ENCODE results near the gene NR2E3. TPM values are rescaled to one million over a fixed set of nuclear protein-coding genes. Genes with fewer than 3 reads are reported as not detected.

The NR2E3 gene
- total and polyA plus RNA-seq, 9 of the 15 experiments (the other 6 are each of a cell fraction or from before 2014, with no cell fraction given): not detected

DNA sequence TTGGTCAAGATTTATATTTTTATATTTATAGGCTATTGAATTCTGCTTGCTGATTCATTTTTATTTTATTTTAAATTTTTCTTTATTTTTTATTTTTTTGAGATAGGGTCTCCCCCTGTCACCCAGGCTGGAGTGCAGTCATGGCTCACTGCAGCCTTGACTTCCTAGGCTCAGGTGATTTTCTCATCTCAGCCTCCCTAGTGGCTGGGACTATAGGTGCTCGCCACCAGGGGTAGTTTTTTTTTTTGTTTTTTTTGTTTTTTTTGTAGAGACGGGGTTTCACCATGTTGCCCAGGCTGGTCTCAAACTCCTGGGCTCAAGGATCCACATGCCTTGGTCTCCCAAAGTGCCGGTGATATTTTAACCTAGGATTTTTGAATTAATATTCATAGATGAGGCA is 31.2 kb downstream of the NR2E3 start:
- Histone ChIP-seq H3K27me3 (ENCODE audit: control insufficient read depth in 2 of 2, insufficient read depth in 2 of 2, low read length in 2 of 2) (no peaks in the 10 kb centered on the region), H3K4me3 (no peak overlapping the region), H3K9me1 (ENCODE audit: control insufficient read depth, insufficient read depth, low read length) (no peaks in the 10 kb centered on the region), H3K9ac (ENCODE audit: insufficient read depth in 1 of 2, low read depth in 2 of 2, low read length in 2 of 2) (no peak overlapping the region), H3K4me2 (ENCODE audit: insufficient read depth, low read length) (no peak overlapping the region), H3K36me3 (ENCODE audit: control insufficient read depth, insufficient read depth, low read length) (no peaks in the 10 kb centered on the region), H3K27ac (ENCODE audit: extremely low read depth, low read depth, low read length) (no peak overlapping the region), H2AFZ (ENCODE audit: low read depth, low read length) (no peak overlapping the region), H3K79me2 (ENCODE audit: control insufficient read depth, insufficient read depth, low read length) (no peaks in the 10 kb centered on the region), H4K20me1 (replicated peaks; ENCODE audit: control insufficient read depth, insufficient read depth, low read length) (no peaks in the 10 kb centered on the region), H3K9me3 (replicated peaks; ENCODE audit: control insufficient read depth, insufficient read depth, low read depth, low read length) (no peaks in the 10 kb centered on the region), H3K4me1 (replicated peaks in 1 of 2; ENCODE audit: control insufficient read depth in 2 of 2, insufficient read depth in 2 of 2, low read length in 2 of 2) (no peaks in the 10 kb centered on the region; a peak in 1 of 5 replicates)
- intact Hi-C loops (cut with micrococcal nuclease): no loop called here
- BruUV-seq (replicated peaks): no TSS peak
- ChIA-PET POLR2A (no interaction called here), CTCF (ENCODE audit: low intra/inter-chr PET ratio) (no interaction called here)
- no peak for FAIRE-seq
- WGBS (ENCODE audit: insufficient coverage, low coverage, missing lambda C conversion rate): 67% methylated on average over 3 of the region's 3 CpGs
- in situ Hi-C loops (cut with MboI): no loop called here
- no peak for DNase-seq (ENCODE audit: extremely low read depth in 1 of 4, low spot score in 3 of 4)
- ATAC-seq: no peak
- no peak for TF ChIP-seq OTX1 (CRISPR knock-in tag; IDR thresholded peaks at IDR 0.05)
- TF ChIP-seq KDM1A (IDR thresholded peaks at IDR 0.05): no peak
- no peak for TF ChIP-seq MEIS2 (IDR thresholded peaks at IDR 0.05; ENCODE audit: partially characterized antibody)
- no peak for TF ChIP-seq ZNF232 (CRISPR knock-in tag; IDR thresholded peaks at IDR 0.05)
- TF ChIP-seq, protein P1, sequence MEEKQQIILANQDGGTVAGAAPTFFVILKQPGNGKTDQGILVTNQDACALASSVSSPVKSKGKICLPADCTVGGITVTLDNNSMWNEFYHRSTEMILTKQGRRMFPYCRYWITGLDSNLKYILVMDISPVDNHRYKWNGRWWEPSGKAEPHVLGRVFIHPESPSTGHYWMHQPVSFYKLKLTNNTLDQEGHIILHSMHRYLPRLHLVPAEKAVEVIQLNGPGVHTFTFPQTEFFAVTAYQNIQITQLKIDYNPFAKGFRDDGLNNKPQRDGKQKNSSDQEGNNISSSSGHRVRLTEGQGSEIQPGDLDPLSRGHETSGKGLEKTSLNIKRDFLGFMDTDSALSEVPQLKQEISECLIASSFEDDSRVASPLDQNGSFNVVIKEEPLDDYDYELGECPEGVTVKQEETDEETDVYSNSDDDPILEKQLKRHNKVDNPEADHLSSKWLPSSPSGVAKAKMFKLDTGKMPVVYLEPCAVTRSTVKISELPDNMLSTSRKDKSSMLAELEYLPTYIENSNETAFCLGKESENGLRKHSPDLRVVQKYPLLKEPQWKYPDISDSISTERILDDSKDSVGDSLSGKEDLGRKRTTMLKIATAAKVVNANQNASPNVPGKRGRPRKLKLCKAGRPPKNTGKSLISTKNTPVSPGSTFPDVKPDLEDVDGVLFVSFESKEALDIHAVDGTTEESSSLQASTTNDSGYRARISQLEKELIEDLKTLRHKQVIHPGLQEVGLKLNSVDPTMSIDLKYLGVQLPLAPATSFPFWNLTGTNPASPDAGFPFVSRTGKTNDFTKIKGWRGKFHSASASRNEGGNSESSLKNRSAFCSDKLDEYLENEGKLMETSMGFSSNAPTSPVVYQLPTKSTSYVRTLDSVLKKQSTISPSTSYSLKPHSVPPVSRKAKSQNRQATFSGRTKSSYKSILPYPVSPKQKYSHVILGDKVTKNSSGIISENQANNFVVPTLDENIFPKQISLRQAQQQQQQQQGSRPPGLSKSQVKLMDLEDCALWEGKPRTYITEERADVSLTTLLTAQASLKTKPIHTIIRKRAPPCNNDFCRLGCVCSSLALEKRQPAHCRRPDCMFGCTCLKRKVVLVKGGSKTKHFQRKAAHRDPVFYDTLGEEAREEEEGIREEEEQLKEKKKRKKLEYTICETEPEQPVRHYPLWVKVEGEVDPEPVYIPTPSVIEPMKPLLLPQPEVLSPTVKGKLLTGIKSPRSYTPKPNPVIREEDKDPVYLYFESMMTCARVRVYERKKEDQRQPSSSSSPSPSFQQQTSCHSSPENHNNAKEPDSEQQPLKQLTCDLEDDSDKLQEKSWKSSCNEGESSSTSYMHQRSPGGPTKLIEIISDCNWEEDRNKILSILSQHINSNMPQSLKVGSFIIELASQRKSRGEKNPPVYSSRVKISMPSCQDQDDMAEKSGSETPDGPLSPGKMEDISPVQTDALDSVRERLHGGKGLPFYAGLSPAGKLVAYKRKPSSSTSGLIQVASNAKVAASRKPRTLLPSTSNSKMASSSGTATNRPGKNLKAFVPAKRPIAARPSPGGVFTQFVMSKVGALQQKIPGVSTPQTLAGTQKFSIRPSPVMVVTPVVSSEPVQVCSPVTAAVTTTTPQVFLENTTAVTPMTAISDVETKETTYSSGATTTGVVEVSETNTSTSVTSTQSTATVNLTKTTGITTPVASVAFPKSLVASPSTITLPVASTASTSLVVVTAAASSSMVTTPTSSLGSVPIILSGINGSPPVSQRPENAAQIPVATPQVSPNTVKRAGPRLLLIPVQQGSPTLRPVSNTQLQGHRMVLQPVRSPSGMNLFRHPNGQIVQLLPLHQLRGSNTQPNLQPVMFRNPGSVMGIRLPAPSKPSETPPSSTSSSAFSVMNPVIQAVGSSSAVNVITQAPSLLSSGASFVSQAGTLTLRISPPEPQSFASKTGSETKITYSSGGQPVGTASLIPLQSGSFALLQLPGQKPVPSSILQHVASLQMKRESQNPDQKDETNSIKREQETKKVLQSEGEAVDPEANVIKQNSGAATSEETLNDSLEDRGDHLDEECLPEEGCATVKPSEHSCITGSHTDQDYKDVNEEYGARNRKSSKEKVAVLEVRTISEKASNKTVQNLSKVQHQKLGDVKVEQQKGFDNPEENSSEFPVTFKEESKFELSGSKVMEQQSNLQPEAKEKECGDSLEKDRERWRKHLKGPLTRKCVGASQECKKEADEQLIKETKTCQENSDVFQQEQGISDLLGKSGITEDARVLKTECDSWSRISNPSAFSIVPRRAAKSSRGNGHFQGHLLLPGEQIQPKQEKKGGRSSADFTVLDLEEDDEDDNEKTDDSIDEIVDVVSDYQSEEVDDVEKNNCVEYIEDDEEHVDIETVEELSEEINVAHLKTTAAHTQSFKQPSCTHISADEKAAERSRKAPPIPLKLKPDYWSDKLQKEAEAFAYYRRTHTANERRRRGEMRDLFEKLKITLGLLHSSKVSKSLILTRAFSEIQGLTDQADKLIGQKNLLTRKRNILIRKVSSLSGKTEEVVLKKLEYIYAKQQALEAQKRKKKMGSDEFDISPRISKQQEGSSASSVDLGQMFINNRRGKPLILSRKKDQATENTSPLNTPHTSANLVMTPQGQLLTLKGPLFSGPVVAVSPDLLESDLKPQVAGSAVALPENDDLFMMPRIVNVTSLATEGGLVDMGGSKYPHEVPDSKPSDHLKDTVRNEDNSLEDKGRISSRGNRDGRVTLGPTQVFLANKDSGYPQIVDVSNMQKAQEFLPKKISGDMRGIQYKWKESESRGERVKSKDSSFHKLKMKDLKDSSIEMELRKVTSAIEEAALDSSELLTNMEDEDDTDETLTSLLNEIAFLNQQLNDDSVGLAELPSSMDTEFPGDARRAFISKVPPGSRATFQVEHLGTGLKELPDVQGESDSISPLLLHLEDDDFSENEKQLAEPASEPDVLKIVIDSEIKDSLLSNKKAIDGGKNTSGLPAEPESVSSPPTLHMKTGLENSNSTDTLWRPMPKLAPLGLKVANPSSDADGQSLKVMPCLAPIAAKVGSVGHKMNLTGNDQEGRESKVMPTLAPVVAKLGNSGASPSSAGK (IDR thresholded peaks at IDR 0.05): no peak
- no peak for TF ChIP-seq SETDB1 (IDR thresholded peaks at IDR 0.05; ENCODE audit: low read length)
- TF ChIP-seq RBM25 (IDR thresholded peaks at IDR 0.05; ENCODE audit: low read depth, low read length, severe bottlenecking): no peak
- no peak for TF ChIP-seq PTBP1 (IDR thresholded peaks at IDR 0.05; ENCODE audit: low read depth, low read length)
- TF ChIP-seq YY1 (IDR thresholded peaks at IDR 0.05; ENCODE audit: borderline replicate concordance in 1 of 3, control insufficient read depth in 1 of 3, extremely low read depth in 1 of 3, insufficient read depth in 3 of 3, insufficient read length in 1 of 3, insufficient replicate concordance in 2 of 3, low read depth in 1 of 3, low read length in 2 of 3): no peak
- TF ChIP-seq, protein P2, sequence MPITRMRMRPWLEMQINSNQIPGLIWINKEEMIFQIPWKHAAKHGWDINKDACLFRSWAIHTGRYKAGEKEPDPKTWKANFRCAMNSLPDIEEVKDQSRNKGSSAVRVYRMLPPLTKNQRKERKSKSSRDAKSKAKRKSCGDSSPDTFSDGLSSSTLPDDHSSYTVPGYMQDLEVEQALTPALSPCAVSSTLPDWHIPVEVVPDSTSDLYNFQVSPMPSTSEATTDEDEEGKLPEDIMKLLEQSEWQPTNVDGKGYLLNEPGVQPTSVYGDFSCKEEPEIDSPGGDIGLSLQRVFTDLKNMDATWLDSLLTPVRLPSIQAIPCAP (CRISPR knock-in tag; IDR thresholded peaks at IDR 0.05; ENCODE audit: borderline replicate concordance): no peak
- no peak for TF ChIP-seq ZNF311 (CRISPR knock-in tag; IDR thresholded peaks at IDR 0.05)
- no peak for TF ChIP-seq HMG20A (CRISPR knock-in tag; conservative IDR thresholded peaks at IDR 0.05)

All from K562 (cell line).